GM12865 (cell line): ENCODE results near the gene OR8G1.

Experiments used
- DNase-seq: peaks from one replicate; pipeline ENCODE4 v3.0.0; 2010; ENCODE audit warnings: low read depth
- H3K4me3 ChIP-seq: 2 replicates; pipeline ENCODE4 v1.5.1; 2011; ENCODE audit warnings: mild to moderate bottlenecking, low read depth, low read length, control low read depth
- TF ChIP-seq, protein P1 (sequence below): IDR thresholded peaks from 2 replicates; pipeline ENCODE4 v1.5.1; 2011; ENCODE audit warnings: low read length, control low read depth, low read depth, inconsistent platforms; ENCODE audit not compliant: insufficient read depth; ENCODE audit errors: missing control alignments

The OR8G1 gene

DNA sequence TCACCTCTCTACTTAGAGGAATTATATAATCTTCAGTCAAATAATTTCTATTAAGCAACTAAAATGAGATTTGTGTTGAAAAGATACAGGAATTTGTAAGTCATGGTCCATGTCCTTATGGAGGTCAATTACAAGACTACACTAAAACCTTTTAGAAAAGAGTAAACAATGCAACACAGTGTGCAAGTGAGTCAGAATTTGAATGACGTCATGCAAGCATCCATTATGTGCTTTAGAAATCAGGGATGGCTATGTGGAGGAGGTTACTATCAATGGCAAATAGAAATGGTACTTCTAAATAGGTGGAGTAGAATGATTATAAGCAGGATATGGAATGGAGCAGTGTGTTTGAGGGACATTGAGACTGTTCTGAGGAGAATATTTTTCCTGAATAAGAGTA, 41.2 kb upstream of the OR8G1 start:
- DNase-seq = no peak
- no peak overlapping the region for H3K4me3 ChIP-seq
- TF ChIP-seq, protein P1, sequence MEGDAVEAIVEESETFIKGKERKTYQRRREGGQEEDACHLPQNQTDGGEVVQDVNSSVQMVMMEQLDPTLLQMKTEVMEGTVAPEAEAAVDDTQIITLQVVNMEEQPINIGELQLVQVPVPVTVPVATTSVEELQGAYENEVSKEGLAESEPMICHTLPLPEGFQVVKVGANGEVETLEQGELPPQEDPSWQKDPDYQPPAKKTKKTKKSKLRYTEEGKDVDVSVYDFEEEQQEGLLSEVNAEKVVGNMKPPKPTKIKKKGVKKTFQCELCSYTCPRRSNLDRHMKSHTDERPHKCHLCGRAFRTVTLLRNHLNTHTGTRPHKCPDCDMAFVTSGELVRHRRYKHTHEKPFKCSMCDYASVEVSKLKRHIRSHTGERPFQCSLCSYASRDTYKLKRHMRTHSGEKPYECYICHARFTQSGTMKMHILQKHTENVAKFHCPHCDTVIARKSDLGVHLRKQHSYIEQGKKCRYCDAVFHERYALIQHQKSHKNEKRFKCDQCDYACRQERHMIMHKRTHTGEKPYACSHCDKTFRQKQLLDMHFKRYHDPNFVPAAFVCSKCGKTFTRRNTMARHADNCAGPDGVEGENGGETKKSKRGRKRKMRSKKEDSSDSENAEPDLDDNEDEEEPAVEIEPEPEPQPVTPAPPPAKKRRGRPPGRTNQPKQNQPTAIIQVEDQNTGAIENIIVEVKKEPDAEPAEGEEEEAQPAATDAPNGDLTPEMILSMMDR = no peak

DNA sequence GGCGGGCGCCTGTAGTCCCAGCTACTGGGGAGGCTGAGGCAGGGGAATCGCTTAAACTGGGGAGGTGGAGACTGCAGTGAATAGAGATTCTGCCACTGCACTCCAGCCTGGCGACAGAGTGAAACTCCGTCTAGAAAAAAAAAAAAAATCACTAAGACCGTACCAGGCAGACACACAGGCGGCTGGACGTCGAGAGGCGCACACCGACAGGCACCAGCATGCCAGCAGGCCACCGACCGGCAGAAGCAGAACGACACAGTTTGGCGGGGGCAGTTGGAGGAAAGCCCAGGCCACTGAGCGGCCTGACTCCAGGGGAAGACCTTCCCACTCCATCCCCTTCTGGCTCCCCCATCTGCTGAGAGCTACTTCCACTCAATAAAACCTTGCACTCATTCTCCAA, 40.2 kb upstream of the OR8G1 start:
- H3K4me3 ChIP-seq = no peak overlapping the region
- DNase-seq = no peak
- TF ChIP-seq, protein P1 = no peak

DNA sequence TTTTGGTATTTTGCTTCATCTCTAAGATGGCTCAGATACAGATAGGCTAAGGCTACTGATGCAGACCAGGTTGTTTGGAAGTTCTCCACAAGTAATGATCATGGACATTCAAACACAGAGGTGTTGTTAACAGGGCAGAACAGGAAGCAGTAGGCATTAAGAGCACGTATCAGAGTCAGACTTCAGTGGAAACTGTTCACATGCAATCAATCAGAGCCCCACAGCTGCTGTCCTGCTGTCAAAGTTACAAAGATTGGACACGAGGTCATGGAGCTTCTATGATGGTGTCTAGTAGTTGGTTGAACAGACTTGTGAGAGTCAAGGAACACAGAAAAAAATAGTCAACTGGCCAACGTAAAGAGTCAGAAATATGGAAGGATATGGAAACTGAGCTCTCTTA, 37.9 kb upstream of the OR8G1 start:
- no peak for DNase-seq
- no peak overlapping the region for H3K4me3 ChIP-seq
- TF ChIP-seq, protein P1 = no peak

DNA sequence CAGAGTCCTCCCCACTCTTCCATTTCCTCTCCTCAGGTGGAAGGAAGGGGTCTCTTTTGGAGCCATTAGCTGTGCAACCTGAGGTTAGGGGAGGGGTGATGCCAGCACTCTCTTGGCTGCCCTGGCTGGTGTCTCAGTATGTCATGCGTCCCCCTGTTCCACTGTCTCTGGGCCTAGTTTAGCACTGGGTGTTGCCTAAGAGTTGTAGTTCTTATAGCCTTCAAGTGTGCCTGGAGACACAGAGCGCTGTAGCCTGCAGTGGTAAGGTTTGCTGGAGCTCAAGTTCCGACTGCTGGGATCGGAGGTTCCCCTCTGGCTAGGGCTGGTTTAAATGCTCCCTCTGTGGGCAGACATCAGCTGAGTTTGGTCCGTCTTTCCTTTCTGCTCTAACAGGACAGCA, 36.9 kb upstream of the OR8G1 start:
- DNase-seq = no peak

DNA sequence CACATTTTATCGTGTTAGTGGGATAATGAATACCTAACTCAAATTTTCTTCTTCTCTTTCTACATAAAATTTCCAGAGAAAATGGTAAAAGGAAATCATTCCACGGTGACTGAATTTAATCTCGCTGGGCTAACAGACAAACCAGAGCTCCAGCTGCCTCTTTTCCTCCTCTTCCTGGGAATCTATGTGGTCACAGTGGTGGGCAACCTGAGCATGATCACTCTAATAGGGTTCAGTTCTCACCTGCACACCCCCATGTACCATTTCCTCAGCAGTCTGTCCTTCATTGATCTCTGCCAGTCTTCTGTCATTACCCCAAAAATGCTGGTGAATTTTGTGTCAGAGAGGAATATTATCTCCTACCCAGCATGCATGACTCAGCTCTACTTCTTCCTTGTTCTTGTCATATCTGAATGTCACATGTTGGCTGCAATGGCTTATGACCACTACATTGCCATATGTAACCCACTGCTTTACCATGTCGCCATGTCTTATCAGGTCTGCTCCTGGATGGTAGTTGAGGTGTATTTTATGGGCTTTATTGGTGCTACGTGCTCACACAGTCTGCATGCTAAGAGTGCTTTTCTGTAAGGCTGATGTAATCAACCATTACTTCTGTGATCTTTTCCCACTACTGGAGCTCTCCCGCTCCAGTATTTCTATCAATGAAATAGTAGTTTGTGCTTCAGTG, 33.6 kb upstream of the OR8G1 start:
- no peak for DNase-seq
- TF ChIP-seq, protein P1 = no peak

More for the DNA sequence above, 36.9 kb upstream of the OR8G1 start:
- TF ChIP-seq, protein P1 = no peak
- H3K4me3 ChIP-seq = no peak overlapping the region

DNA sequence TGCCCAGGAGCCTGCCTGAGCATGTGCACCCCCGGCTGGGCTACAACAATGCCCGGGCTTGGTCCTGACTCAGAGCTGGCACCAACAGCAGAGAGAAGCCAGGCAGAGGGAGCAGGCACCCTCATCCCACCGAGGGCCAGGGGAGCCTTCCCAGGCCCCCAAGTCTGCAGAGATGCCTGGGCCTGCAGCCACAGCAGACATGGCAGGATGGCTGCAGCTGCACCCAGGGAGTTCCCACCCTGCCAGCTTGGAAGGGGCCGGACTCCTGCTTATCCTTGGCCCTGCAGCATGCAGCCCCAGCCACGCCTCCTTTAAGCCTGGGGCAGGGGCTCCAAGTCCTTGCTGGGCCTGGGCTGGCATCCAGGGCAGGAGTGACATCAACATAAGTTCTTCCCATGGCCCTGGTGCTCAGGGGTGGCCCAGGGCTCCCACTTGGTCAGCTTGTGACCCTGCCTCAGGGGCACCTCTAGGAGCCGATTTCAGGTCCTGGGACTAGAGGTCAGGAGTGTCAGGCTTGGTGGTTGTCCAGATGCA, 31.0 kb upstream of the OR8G1 start:
- no peak overlapping the region for H3K4me3 ChIP-seq
- DNase-seq = no peak
- TF ChIP-seq, protein P1 = no peak

More for the DNA sequence above, 33.6 kb upstream of the OR8G1 start:
- H3K4me3 ChIP-seq = no peak overlapping the region

DNA sequence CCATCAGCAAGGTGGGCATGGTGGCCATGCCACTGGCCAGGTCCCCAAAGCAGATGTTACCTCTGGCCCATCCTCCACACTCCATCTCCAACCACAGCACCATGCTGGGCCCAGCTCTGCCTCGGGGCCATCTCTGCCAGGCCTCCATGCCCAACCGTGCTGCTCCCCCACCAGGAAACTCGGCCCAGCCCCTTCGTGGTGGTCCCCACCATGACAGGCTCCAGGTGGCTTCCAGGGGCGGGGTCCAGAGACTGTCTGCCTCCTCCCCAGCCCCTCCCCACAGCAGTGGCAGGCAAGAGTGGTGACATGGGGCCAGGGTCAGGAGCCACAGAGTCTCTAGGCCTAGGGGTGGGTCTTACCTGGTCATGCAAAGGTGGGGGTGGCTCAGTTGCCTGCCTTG, 30.5 kb upstream of the OR8G1 start:
- no peak for DNase-seq
- TF ChIP-seq, protein P1 = no peak
- no peak overlapping the region for H3K4me3 ChIP-seq
